IMR-90 (cell line): ENCODE data around the gene SPIN4.

ENCODE experiments used
- CTCF ChIP-seq: conservative IDR thresholded peaks from 2 replicates; pipeline ENCODE4 v1.5.1; 2012; ENCODE audit warnings: mild to moderate bottlenecking, low read depth, low read length, improper control_type of control experiment
- NFE2L2 ChIP-seq: fragments of 150-350 bp; IDR thresholded peaks from 2 replicates; pipeline ENCODE4 v1.6.1; 2016; ENCODE audit warnings: low read depth, mild to moderate bottlenecking, low read length
- POLR2A ChIP-seq: IDR thresholded peaks from 2 replicates; pipeline ENCODE4 v1.6.1; 2012; ENCODE audit warnings: mild to moderate bottlenecking, low read depth, low read length
- USF2 ChIP-seq: fragments of 150-350 bp; IDR thresholded peaks from 2 replicates; pipeline ENCODE4 v1.6.1; 2017; ENCODE audit warnings: mild to moderate bottlenecking, antibody characterized with exemption, low read length, low read depth

- TF ChIP-seq POLR2A, result no peak
- no peak for TF ChIP-seq CTCF
- no peak for TF ChIP-seq NFE2L2
- TF ChIP-seq USF2, result no peak
These were observed 3.4 kb upstream of the SPIN4 start for GRCh38 chrX:63354484-63354883.
